HG03135 (cell line): ENCODE data around the gene PODXL.

Experiments used
- ATAC-seq: cut with Tn5 transposase; IDR thresholded peaks from one replicate; pipeline ENCODE4 v1.9.1; 2021; ENCODE audit warnings: mild to moderate bottlenecking, moderate library complexity; ENCODE audit not compliant: unreplicated experiment

PODXL gene

DNA sequence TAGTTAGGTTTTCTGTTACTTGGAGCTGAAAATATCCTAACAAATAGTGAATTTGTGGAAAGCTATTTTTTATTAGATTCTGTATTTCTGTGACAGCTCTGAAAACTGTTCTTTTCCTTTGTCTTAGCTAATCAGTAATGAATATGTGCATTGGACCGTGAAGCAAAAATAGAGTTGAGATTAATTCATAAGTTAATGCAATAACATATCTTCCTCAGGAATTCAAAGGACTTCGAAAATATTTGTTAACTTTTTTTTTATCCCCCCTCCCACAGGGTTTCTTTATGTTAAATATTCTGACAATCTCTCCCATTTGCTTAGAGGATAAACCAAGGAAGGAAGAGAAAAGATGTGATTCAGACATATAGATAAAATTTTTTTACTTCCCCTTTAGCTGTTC, 101.4 kb downstream of the PODXL start:
- no peak for ATAC-seq

DNA sequence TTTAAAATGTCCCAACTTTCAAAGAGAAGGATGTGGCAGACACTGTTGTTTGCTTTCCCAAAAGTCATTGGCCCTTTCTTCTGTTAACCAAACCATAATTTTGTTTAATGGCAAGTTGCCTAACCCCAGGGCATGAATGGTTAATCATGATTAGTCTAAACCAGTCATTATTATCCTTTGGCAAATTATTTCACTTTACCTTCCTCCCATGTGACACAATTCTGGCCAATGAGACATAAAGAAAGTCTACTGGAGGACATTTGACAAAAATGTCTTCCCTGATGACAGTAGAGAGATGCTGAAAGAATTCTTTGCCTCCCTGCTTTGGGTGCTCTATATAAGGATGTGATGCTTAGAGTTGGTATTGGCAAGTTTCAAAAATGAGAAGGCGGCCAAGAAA, 101.9 kb downstream of the PODXL start:
- no peak for ATAC-seq
